Colonic mucosa (tissue), 4 donors: ENCODE results near the gene MAS1. TPM values are rescaled to one million over a fixed set of nuclear protein-coding genes. Genes with fewer than 3 reads are reported as not detected.
A peak's percentile ranks its signal among the peaks of the same experiment; 100 is the strongest.
"Not testable (repeated sequence)": the region's sequence is repeated elsewhere in the genome, so short reads cannot be mapped to it uniquely, and the experiment has no call there.

ENCODE experiments used
- DNase-seq: peaks from one replicate; pipeline ENCODE4 v3.0.0-alpha.2; 2020
- H3K27ac ChIP-seq: fragments of 200-600 bp; one replicate; pipeline ENCODE4 v1.8.0; 2021
- H3K27me3 ChIP-seq: fragments of 200-600 bp; one replicate; pipeline ENCODE4 v1.8.0; 2021
- H3K36me3 ChIP-seq: fragments of 200-600 bp; one replicate; pipeline ENCODE4 v1.8.0; 2021
- H3K4me1 ChIP-seq: fragments of 200-600 bp; one replicate; pipeline ENCODE4 v1.8.0; 2021; ENCODE audit warnings: mild to moderate bottlenecking
- H3K4me3 ChIP-seq: fragments of 200-600 bp; one replicate; pipeline ENCODE4 v1.8.0; 2021
- H3K9ac ChIP-seq, 2 donors: one replicate each; pipeline ENCODE4 v1.7.0; 2013; ENCODE audit warnings: control low read depth in 2 of 2, low read depth in 2 of 2, low read length in 2 of 2
- H3K9me3 ChIP-seq: fragments of 200-600 bp; one replicate; pipeline ENCODE4 v1.8.0; 2021
- intact Hi-C: fragments of 100-400 bp; cut with DNase I; formaldehyde crosslinking; loops from one replicate; pipeline ENCODE4 v1.14.1; 2022
- total RNA-seq, 2 donors: library from RNA; stranded (reverse); fragmentation: NEBNext Ultra II Directional in 1 of 2; extraction: Animal tissue kit (Norgen Biotek cat#: 25700) in 1 of 2; gene quantifications; one replicate each; pipeline ENCODE4 v1.2.1, GENCODE V29; 2021
- TF ChIP-seq, protein P1 (sequence below): fragments of 200-600 bp; IDR thresholded peaks from one replicate; pipeline ENCODE4 v1.8.0; 2022; ENCODE audit warnings: antibody characterized with exemption, mild to moderate bottlenecking
- donor health status: healthy.
- donor health status: DM: no; HTN: no; CAD: no.
- donor health status: DM: no; HTN: no; CAD: no.

The MAS1 gene
- not detected for total RNA-seq

DNA sequence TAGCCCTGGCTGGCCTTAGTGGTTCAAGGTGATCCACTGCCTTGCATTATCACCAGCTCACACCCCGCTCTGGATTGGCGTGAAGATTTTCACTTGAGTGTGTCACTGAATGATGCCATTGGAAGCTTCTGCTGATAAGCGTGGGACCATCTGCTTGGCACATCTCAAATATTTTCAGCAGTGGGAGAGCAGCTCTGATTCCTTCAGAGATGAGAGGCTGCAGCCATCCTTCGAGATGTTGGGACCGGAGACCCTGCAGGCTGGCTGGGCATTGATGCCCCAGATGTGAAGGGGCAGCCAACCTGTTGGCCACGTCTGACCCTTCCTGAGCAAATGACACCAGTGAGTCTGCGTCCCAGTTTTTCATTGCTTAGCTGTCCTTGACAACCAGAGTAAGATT is at the start of gene MAS1:
Gene MAS1, plus strand, starts transcription at position 197 of the 400 bp plus-strand sequence. CDS start 15,968 bp downstream, outside the sequence.
- H3K4me3 ChIP-seq: no peak within 1 kb of the TSS
- no peak for DNase-seq
- H3K27me3 ChIP-seq: no peaks in the 10 kb centered on the region
- TF ChIP-seq, protein P1, sequence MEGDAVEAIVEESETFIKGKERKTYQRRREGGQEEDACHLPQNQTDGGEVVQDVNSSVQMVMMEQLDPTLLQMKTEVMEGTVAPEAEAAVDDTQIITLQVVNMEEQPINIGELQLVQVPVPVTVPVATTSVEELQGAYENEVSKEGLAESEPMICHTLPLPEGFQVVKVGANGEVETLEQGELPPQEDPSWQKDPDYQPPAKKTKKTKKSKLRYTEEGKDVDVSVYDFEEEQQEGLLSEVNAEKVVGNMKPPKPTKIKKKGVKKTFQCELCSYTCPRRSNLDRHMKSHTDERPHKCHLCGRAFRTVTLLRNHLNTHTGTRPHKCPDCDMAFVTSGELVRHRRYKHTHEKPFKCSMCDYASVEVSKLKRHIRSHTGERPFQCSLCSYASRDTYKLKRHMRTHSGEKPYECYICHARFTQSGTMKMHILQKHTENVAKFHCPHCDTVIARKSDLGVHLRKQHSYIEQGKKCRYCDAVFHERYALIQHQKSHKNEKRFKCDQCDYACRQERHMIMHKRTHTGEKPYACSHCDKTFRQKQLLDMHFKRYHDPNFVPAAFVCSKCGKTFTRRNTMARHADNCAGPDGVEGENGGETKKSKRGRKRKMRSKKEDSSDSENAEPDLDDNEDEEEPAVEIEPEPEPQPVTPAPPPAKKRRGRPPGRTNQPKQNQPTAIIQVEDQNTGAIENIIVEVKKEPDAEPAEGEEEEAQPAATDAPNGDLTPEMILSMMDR: no peak
- intact Hi-C loops: no loop called here
- no peaks in the 10 kb centered on the region for H3K36me3 ChIP-seq
- H3K27ac ChIP-seq: no peak within 1 kb of the TSS
- no peak within 1 kb of the TSS for H3K9ac ChIP-seq
- H3K9me3 ChIP-seq: no peaks in the 10 kb centered on the region
- H3K4me1 ChIP-seq: no peaks in the 10 kb centered on the region

DNA sequence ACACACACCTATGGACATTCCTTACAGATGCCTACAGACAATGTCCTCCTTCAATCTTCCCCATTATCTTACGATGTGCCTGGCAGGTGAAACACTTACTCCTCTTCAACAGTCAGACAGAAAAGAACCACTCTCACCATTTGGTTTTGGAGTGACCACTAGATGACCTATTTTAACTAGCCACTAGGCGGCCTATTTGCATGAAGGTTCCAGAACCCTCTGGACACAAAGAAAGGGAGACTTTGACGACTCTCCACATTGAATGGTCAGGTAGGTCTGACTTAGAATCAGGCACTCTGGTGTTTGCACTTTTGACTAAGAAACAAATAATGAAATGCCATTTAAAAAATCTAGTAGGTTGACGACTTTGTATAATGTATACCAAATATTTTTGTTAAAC is 48.8 kb upstream of the MAS1 start:
- H3K9ac ChIP-seq: no peak overlapping the region
- no peak overlapping the region for H3K27ac ChIP-seq
- no peak overlapping the region for H3K4me3 ChIP-seq
- H3K27me3 ChIP-seq: no peaks in the 10 kb centered on the region
- TF ChIP-seq, protein P1: no peak
- H3K36me3 ChIP-seq: no peaks in the 10 kb centered on the region
- intact Hi-C loops: no loop called here
- H3K9me3 ChIP-seq: no peaks in the 10 kb centered on the region
- H3K4me1 ChIP-seq: no peaks in the 10 kb centered on the region
- DNase-seq: no peak

DNA sequence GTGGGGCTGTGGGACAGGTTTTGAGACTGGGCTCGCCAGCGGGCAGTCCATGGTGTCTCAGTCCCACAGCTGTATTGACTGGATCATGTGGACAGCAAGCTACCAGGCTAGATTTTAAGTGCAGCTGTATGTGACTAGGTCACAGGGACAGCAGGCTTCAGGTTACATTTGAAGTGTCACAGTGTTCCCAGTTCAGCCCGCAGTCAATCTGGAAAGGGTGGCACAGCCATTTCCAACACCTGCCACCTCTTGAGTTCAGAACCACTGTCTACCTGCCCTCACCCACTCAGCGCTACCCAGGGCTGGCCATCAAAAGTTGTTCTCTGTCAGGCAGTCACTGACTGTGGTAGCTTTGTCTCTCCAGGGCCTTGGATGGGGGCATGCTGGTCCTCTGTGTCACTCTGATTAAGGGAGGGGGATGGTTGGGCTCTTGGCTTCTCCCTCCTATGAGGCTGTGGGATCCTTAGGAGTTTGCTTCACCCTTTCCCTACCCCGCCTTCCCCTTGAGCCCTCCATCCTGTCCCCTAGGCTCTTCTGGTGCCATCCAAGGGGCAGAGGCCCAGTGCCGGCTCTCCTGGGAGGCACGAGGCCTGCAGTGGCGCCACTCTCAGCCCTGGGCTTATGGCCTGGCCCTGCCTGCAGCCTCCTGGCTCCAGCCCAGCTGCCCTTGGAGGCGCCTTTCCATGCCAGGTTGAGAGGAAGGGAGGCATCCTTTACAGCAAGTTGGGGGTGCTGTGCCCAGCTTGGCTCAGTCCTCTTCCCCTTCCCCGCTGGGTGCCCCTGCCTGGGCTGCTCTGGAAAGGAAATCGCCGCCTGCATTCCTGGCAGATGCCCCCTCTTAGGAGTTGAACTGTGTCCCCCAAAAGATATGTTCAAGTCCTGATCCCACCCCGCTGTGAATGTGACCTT is 45.8 kb upstream of the MAS1 start:
- no peak for DNase-seq
- H3K27me3 ChIP-seq: no peaks in the 10 kb centered on the region
- no peak overlapping the region for H3K4me3 ChIP-seq
- intact Hi-C loops: no loop called here
- H3K9ac ChIP-seq: no peak overlapping the region
- H3K9me3 ChIP-seq: no peaks in the 10 kb centered on the region
- H3K36me3 ChIP-seq: no peaks in the 10 kb centered on the region
- H3K27ac ChIP-seq: no peak overlapping the region
- TF ChIP-seq, protein P1: no peak
- no peaks in the 10 kb centered on the region for H3K4me1 ChIP-seq

DNA sequence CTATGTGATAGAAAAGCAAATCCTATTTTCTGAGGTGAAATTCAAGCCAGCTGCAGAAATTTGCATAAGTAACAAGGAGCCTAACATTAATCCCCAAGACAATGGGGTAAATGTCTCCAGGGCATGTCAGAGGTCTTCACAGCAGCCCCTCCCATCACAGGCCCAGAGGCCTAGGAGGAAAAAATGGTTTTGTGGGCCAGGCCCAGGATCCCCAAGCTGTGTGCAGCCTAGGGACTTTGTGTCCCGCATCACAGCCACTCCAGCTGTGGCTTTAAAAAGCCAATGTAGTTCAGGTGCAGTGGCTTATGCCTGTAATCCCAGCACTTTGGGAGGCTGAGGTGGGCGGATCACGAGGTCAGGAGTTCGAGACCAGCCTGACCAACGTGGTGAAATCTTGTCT is 42.2 kb upstream of the MAS1 start:
- H3K9me3 ChIP-seq, H3K4me3 ChIP-seq, H3K36me3 ChIP-seq, H3K27me3 ChIP-seq, H3K27ac ChIP-seq, H3K9ac ChIP-seq, DNase-seq, H3K4me1 ChIP-seq, intact Hi-C loops: not testable (repeated sequence)

DNA sequence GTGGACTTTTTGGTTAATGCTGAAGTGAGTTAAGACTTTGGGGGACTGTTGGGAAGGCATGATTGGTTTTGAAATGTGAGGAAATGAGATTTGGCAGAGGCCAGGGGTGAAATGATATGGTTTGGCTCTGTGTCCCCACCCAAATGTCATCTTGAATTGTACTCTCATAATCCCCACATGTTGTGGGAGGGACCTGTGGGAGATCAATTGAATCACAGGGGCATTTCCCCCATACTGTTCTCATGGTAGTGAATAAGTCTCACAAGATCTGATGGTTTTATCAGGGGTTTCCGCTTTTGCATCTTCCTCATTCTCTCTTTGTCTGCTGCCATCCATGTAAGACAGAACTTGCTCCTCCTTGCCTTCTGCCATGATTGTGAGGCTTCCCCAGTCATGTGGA is 40.9 kb upstream of the MAS1 start:
- not testable (repeated sequence) for H3K27me3 ChIP-seq, DNase-seq, H3K4me3 ChIP-seq, H3K9me3 ChIP-seq, H3K27ac ChIP-seq, H3K36me3 ChIP-seq, H3K9ac ChIP-seq, H3K4me1 ChIP-seq
- intact Hi-C loops: loop anchor here (10.0 kb wide), 1 partner anchor 165 kb away; no protein-coding TSS in a partner anchor

DNA sequence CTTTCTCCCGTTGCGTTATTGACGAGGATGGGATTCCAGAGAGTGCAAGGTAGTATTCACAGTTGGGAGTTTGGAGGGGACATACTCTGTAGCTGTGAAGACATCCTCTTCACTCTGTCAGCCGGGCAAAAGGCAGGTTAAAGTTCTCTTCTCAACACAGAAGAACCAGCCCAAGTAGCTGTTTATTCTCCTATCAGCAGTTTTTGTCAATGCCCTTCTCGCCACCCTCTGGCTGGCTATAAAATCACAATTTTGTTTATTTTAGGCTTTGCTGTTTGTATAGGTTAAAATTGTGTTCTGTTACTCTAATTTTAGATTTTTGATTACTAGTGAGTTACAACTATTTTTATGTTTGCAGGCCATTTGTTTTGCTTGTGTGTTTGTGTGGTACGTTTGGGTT is 37.9 kb upstream of the MAS1 start:
- no peaks in the 10 kb centered on the region for H3K36me3 ChIP-seq
- no peaks in the 10 kb centered on the region for H3K27me3 ChIP-seq
- intact Hi-C loops: loop anchor here (10.0 kb wide), 1 partner anchor 168 kb away; no protein-coding TSS in a partner anchor
- H3K4me1 ChIP-seq: no peaks in the 10 kb centered on the region
- H3K27ac ChIP-seq: no peak overlapping the region
- no peak for DNase-seq
- H3K9me3 ChIP-seq: no peaks in the 10 kb centered on the region
- H3K9ac ChIP-seq: no peak overlapping the region
- TF ChIP-seq, protein P1: peak; percentile 10
- H3K4me3 ChIP-seq: no peak overlapping the region
